ENCODE data around the gene NTMT1. TPM values are rescaled to one million over a fixed set of nuclear protein-coding genes. Genes with fewer than 3 reads are reported as not detected.
A peak's percentile ranks its signal among the peaks of the same experiment; 100 is the strongest.

Gene NTMT1
- total RNA-seq, 4 donors from 2014 or later: 1.8 to 30.8 (median 21.6) TPM

GRCh38 chr9:129640086-129640870 is 14.3 kb downstream of the NTMT1 start:
- no peak overlapping the region for H3K27ac ChIP-seq
- H3K4me1 ChIP-seq: peaks cover 0 to 14% of the 10 kb centered on the region in 2 donors
- intact Hi-C loops (cut with DNase I; ENCODE audit: low total_unique reads): loop anchor here (10.0 kb wide), 1 partner anchor 145 kb away; no protein-coding TSS in a partner anchor
- no peaks in the 10 kb centered on the region for H3K27me3 ChIP-seq
- no peaks in the 10 kb centered on the region for H3K9me3 ChIP-seq
- no peaks in the 10 kb centered on the region for H3K36me3 ChIP-seq
- no peak overlapping the region for H3K4me3 ChIP-seq
- no peak for DNase-seq
- TF ChIP-seq CTCF (IDR thresholded peaks at IDR 0.05) (no peak), POLR2A (IDR thresholded peaks at IDR 0.05) (no peak)

GRCh38 chr9:129640871-129641749 is 15.1 kb downstream of the NTMT1 start:
- no peaks in the 10 kb centered on the region for H3K27me3 ChIP-seq
- no peak for TF ChIP-seq POLR2A (IDR thresholded peaks at IDR 0.05)
- no peak for TF ChIP-seq CTCF (IDR thresholded peaks at IDR 0.05)
- intact Hi-C loops (cut with DNase I; ENCODE audit: low total_unique reads): loop anchor here (10.0 kb wide), 1 partner anchor 144 kb away; no protein-coding TSS in a partner anchor
- H3K27ac ChIP-seq: peak overlapping the region; percentile 84 to 87
- peaks cover 0 to 14% of the 10 kb centered on the region in 2 donors for H3K4me1 ChIP-seq
- DNase-seq: no peak
- no peaks in the 10 kb centered on the region for H3K9me3 ChIP-seq
- peak overlapping the region; percentile 71 to 91 for H3K4me3 ChIP-seq
- H3K36me3 ChIP-seq: no peaks in the 10 kb centered on the region

GRCh38 chr9:129641750-129642585 is 16.0 kb downstream of the NTMT1 start, which contains the start of gene ASB6:
Gene ASB6, minus strand, starts transcription at chr9:129642151. Its CDS starts 152 bp downstream, at chr9:129641999.
- Histone ChIP-seq H3K27me3 (no peaks in the 10 kb centered on the region), H3K36me3 (no peaks in the 10 kb centered on the region), H3K9me3 (no peaks in the 10 kb centered on the region), H3K4me3 (peak within 1 kb of the TSS; percentile 71 to 91), H3K4me1 (peaks cover 0 to 14% of the 10 kb centered on the region in 2 donors), H3K27ac (peak within 1 kb of the TSS; percentile 84 to 87)
- TF ChIP-seq CTCF (IDR thresholded peaks at IDR 0.05) (peak; percentile 98 to 100 (median 100)), POLR2A (IDR thresholded peaks at IDR 0.05) (peak; percentile 43 to 75)
- DNase-seq: peak; percentile 97 to 99
- intact Hi-C loops (cut with DNase I; ENCODE audit: low total_unique reads): loop anchor here (10.0 kb wide), 1 partner anchor 143 kb away; no protein-coding TSS in a partner anchor

GRCh38 chr9:129643706-129644105 is 17.7 kb downstream of the NTMT1 start:
- Histone ChIP-seq H3K9me3 (no peaks in the 10 kb centered on the region), H3K4me3 (no peak overlapping the region), H3K27ac (no peak overlapping the region), H3K36me3 (no peaks in the 10 kb centered on the region), H3K27me3 (no peaks in the 10 kb centered on the region), H3K4me1 (peaks cover 0 to 14% of the 10 kb centered on the region in 2 donors)
- DNase-seq: no peak
- intact Hi-C loops (cut with DNase I; ENCODE audit: low total_unique reads): loop anchor here (10.0 kb wide), 1 partner anchor 141 kb away; no protein-coding TSS in a partner anchor
- TF ChIP-seq CTCF (IDR thresholded peaks at IDR 0.05): no peak
- no peak for TF ChIP-seq POLR2A (IDR thresholded peaks at IDR 0.05)
